ENCODE data around the gene NOTCH3. TPM values are rescaled to one million over a fixed set of nuclear protein-coding genes. Genes with fewer than 3 reads are reported as not detected.

NOTCH3 gene
- total and polyA plus RNA-seq, 2 of the 8 experiments (the other 6 are each of a cell fraction or from before 2014, with no cell fraction given), result 37.5 to 107 TPM

DNA sequence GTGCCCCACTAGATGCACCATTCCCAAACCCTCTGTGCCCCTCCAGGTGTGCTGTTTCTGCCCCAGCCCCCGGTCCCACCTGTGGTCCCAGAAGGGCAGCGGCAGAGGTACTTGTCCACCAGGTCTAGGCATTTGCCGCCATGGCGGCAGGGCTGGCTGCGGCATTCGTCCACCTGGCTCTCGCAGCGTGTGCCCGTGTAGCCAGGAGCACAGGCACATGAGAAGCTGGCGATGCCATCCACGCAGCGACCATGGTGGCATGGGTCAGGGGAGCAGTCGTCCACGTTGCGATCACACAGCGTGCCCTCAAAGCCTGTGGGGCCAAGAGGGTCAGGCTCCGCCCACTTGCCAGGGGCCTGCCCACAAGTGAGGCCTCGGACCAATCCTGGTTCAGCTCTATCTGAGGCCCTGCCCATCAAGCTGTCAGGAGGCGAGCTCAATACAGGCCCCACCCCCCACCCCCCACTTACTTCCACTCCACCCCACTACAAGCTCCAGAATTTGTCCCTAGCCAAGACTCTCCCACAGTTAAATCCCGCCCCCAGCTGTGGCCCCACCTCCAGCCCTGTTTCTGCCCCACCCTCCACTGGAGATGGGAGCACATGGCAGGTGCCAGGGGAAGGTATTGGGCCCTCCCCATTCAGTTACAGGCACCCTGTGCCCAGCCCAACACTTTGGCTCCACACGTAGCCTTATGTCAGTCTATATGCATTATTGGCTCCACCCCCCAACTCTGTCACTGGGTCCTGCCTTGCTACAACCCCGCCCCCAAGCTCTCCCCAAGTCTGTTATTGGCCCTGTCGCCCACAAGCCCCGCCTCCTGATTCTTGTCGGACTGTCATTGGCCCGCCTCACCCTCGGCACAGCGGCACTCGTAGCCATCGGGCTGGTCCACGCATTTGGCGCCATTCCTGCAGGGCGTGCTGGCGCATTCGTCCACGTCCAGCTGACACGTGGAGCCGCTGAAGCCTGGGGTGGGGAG, 13.5 kb downstream of the NOTCH3 start:
- no peak overlapping the region for H2AFZ ChIP-seq (ENCODE audit: low read length)
- FAIRE-seq (no peak), DNase-seq (ENCODE audit: low read depth in 1 of 2, low spot score in 2 of 2) (peak in 1 of 2 experiments; percentile 67)
- H2BK5ac ChIP-seq (ENCODE audit: low read depth, low read length), result no peak overlapping the region
- no peak overlapping the region for H2BK20ac ChIP-seq (ENCODE audit: low read length)
- H2BK15ac ChIP-seq (ENCODE audit: low read length), result no peak overlapping the region
- H3K18ac ChIP-seq (ENCODE audit: extremely low read depth, low read length), result no peak overlapping the region
- peaks cover 14 to 81% (median 53%) of the 10 kb centered on the region in 4 experiments for H3K36me3 ChIP-seq (ENCODE audit: control insufficient read depth in 2 of 4, insufficient read depth in 4 of 4, low read length in 3 of 4)
- 89% methylated on average over 38 of the region's 38 CpGs; no CpG with 5 or more reads in 1 of the 2 experiments for WGBS, 2 experiments (ENCODE audit: extremely low coverage in 1 of 2, insufficient coverage in 1 of 2, insufficient read length in 1 of 2, insufficient replicate concordance in 2 of 2, low coverage in 1 of 2, low lambda C conversion rate in 2 of 2, missing lambda C conversion rate in 1 of 2)
- H3K14ac ChIP-seq (ENCODE audit: insufficient read length), result no peak overlapping the region
- no peak overlapping the region for H3K56ac ChIP-seq (replicated peaks; ENCODE audit: insufficient read length, low read depth, low read length)
- no peak overlapping the region for H4K8ac ChIP-seq (ENCODE audit: extremely low read depth, insufficient read depth, low read length)
- H3K9ac ChIP-seq (replicated peaks in 1 of 4; ENCODE audit: extremely low read depth in 1 of 4, low read depth in 3 of 4, low read length in 3 of 4), result no peak overlapping the region
- no peaks in the 10 kb centered on the region for H3K4me1 ChIP-seq (replicated peaks in 1 of 4; ENCODE audit: control insufficient read depth in 3 of 4, insufficient read depth in 4 of 4, low read length in 3 of 4)
- H3K79me1 ChIP-seq (ENCODE audit: low read depth, low read length), result no peaks in the 10 kb centered on the region; the same call in 1 of the 2 replicates
- no peaks in the 10 kb centered on the region for H3K27me3 ChIP-seq (replicated peaks in 1 of 4; ENCODE audit: control insufficient read depth in 3 of 4, extremely low read depth in 1 of 4, insufficient read depth in 3 of 4, low read length in 3 of 4)
- ChIA-PET CTCF (ENCODE audit: partially characterized antibody) (interaction anchor here (0.7 to 2.0 kb wide), 5 partner anchors 9 to 87 kb away, joined by 3 to 10 read pairs (median 4); no protein-coding TSS in a partner anchor), POLR2A (ENCODE audit: partially characterized antibody) (interaction anchor here (0.8 to 1.4 kb wide), 5 partner anchors 9 to 172 kb away, joined by 3 to 4 read pairs (median 3); no protein-coding TSS in a partner anchor)
- no peak for TF ChIP-seq TBP (IDR thresholded peaks at IDR 0.05; ENCODE audit: low read depth, low read length)
- TF ChIP-seq, protein P1, sequence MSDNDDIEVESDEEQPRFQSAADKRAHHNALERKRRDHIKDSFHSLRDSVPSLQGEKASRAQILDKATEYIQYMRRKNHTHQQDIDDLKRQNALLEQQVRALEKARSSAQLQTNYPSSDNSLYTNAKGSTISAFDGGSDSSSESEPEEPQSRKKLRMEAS (IDR thresholded peaks at IDR 0.05), result 0 out of 2 replicates have a peak, but pooled peaks have one; percentile 38
- no peak overlapping the region for H2BK120ac ChIP-seq (replicated peaks; ENCODE audit: low read depth, low read length)
- no peak overlapping the region for H3K23ac ChIP-seq (ENCODE audit: insufficient read length)
- no peaks in the 10 kb centered on the region for H3K23me2 ChIP-seq (ENCODE audit: low read depth, low read length)
- no peak overlapping the region for H4K5ac ChIP-seq (ENCODE audit: insufficient read length, low read depth, low read length)
- no peak overlapping the region for H3K4me2 ChIP-seq (ENCODE audit: insufficient read depth in 1 of 2, low read depth in 2 of 2, low read length in 2 of 2)
- no peak overlapping the region for H2BK12ac ChIP-seq (ENCODE audit: low read depth, low read length)
- H2AK5ac ChIP-seq (ENCODE audit: low read depth, low read length), result no peak overlapping the region
- no peak overlapping the region for H3K4ac ChIP-seq (replicated peaks; ENCODE audit: insufficient read length, low read depth, low read length)
- H3K27ac ChIP-seq (ENCODE audit: low read depth, low read length), result no peak overlapping the region
- H3K9me3 ChIP-seq (ENCODE audit: insufficient read depth in 2 of 2, low read depth in 1 of 2, low read length in 1 of 2), result no peaks in the 10 kb centered on the region
- H4K20me1 ChIP-seq (replicated peaks in 1 of 2; ENCODE audit: control insufficient read depth in 1 of 2, insufficient read depth in 2 of 2, low read length in 2 of 2), result peaks cover 9 to 27% of the 10 kb centered on the region in 2 experiments
- H3K79me2 ChIP-seq (ENCODE audit: control insufficient read depth in 1 of 2, insufficient read depth in 2 of 2, low read length in 2 of 2), result peaks cover 0 to 4% of the 10 kb centered on the region in 2 experiments; a peak in 1 of 4 replicates
- H3K4me3 ChIP-seq (ENCODE audit: extremely low read depth in 1 of 4, insufficient read depth in 2 of 4, low read depth in 3 of 4, low read length in 4 of 4), result no peak overlapping the region
- no peak overlapping the region for H4K91ac ChIP-seq (replicated peaks; ENCODE audit: insufficient read length, low read length)

All from H1 (cell line).